HL-60 (cell line): Measurements from ENCODE around the gene TERF2IP.

Experiments used
- TF ChIP-seq, protein P1 (sequence below): IDR thresholded peaks from one replicate; pipeline ENCODE4 v1.5.1; 2011; ENCODE audit warnings: low read length, control low read depth, inconsistent platforms; ENCODE audit not compliant: insufficient read depth
- TF ChIP-seq, protein P2 (sequence below): IDR thresholded peaks from 2 replicates; pipeline ENCODE4 v1.6.1; 2012; ENCODE audit warnings: low read depth; ENCODE audit not compliant: insufficient replicate concordance

DNA sequence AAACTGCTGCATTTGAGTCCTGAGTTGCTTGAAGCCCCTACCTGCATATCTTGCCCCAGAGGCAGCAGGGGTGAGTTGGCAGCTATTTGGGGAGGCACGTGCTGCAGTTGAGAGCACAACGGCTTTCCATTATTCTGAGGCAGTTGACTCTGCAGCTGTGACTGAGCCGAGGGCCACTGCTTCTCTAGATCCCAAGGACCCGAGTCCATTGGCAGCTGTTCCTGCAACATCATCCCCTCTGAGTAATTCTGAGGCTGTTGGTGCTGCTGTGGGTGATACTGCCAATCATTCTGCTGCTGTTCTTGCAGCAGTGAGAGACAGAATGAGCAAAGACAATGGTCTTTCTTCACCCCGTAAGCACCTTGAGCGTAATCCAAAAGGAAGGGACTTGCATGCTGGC lies 12.7 kb downstream of the TERF2IP start:
- TF ChIP-seq, protein P1, sequence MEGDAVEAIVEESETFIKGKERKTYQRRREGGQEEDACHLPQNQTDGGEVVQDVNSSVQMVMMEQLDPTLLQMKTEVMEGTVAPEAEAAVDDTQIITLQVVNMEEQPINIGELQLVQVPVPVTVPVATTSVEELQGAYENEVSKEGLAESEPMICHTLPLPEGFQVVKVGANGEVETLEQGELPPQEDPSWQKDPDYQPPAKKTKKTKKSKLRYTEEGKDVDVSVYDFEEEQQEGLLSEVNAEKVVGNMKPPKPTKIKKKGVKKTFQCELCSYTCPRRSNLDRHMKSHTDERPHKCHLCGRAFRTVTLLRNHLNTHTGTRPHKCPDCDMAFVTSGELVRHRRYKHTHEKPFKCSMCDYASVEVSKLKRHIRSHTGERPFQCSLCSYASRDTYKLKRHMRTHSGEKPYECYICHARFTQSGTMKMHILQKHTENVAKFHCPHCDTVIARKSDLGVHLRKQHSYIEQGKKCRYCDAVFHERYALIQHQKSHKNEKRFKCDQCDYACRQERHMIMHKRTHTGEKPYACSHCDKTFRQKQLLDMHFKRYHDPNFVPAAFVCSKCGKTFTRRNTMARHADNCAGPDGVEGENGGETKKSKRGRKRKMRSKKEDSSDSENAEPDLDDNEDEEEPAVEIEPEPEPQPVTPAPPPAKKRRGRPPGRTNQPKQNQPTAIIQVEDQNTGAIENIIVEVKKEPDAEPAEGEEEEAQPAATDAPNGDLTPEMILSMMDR = no peak
- TF ChIP-seq, protein P2, sequence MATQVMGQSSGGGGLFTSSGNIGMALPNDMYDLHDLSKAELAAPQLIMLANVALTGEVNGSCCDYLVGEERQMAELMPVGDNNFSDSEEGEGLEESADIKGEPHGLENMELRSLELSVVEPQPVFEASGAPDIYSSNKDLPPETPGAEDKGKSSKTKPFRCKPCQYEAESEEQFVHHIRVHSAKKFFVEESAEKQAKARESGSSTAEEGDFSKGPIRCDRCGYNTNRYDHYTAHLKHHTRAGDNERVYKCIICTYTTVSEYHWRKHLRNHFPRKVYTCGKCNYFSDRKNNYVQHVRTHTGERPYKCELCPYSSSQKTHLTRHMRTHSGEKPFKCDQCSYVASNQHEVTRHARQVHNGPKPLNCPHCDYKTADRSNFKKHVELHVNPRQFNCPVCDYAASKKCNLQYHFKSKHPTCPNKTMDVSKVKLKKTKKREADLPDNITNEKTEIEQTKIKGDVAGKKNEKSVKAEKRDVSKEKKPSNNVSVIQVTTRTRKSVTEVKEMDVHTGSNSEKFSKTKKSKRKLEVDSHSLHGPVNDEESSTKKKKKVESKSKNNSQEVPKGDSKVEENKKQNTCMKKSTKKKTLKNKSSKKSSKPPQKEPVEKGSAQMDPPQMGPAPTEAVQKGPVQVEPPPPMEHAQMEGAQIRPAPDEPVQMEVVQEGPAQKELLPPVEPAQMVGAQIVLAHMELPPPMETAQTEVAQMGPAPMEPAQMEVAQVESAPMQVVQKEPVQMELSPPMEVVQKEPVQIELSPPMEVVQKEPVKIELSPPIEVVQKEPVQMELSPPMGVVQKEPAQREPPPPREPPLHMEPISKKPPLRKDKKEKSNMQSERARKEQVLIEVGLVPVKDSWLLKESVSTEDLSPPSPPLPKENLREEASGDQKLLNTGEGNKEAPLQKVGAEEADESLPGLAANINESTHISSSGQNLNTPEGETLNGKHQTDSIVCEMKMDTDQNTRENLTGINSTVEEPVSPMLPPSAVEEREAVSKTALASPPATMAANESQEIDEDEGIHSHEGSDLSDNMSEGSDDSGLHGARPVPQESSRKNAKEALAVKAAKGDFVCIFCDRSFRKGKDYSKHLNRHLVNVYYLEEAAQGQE = no peak
